Sigmoid colon (tissue), 7 donors: ENCODE data around the gene SLC6A15. TPM values are rescaled to one million over a fixed set of nuclear protein-coding genes. Genes with fewer than 3 reads are reported as not detected.

Experiments used
- DNase-seq: peaks from one replicate; pipeline ENCODE4 v3.0.0-alpha.2; 2019
- H3K27ac ChIP-seq, 4 donors: fragments of 200-600 bp; sonication (generic); one replicate each; pipeline ENCODE4 v1.5.1; 2016 to 2019; ENCODE audit warnings: mild to moderate bottlenecking in 1 of 4
- H3K27me3 ChIP-seq, 3 donors: fragments of 200-600 bp; sonication (generic); one replicate each; pipeline ENCODE4 v1.5.1; 2019; ENCODE audit warnings: mild to moderate bottlenecking in 1 of 3
- H3K36me3 ChIP-seq, 4 donors: fragments of 200-600 bp; sonication (generic); one replicate each; pipeline ENCODE4 v1.5.1; 2016 to 2019
- H3K4me1 ChIP-seq, 4 donors: fragments of 200-600 bp; sonication (generic); one replicate each; pipeline ENCODE4 v1.5.1; 2017 to 2019
- H3K4me3 ChIP-seq, 4 donors: fragments of 200-600 bp; sonication (generic); one replicate each; pipeline ENCODE4 v1.5.1; 2017 to 2019; ENCODE audit warnings: mild to moderate bottlenecking in 2 of 4, moderate library complexity in 1 of 4
- H3K9me3 ChIP-seq, 4 donors: fragments of 200-600 bp in 3 of 4; sonication (generic) in 3 of 4; one replicate each; pipeline versions ENCODE4 v1.5.1 to v1.6.1; 2013 to 2019
- EP300 ChIP-seq, 4 donors: sonication (generic); formaldehyde crosslinking; IDR thresholded peaks; one replicate each; pipeline ENCODE4 v1.6.1; 2017; ENCODE audit warnings: antibody characterized with exemption in 4 of 4
- POLR2A ChIP-seq, 2 donors: fragments of 450-650 bp; IDR thresholded peaks; one replicate each; pipeline ENCODE4 v1.6.1; 2016; ENCODE audit warnings: antibody characterized with exemption in 2 of 2, mild to moderate bottlenecking in 2 of 2, moderate library complexity in 2 of 2
- POLR2AphosphoS5 ChIP-seq, 4 donors: sonication (generic); formaldehyde crosslinking; IDR thresholded peaks; one replicate each; pipeline ENCODE4 v1.6.1; 2017; ENCODE audit warnings: antibody characterized with exemption in 4 of 4
- WGBS, 2 donors: extraction: QIAGEN DNeasy Blood & Tissue Kit; methylation state at CpG; one replicate each; pipeline ENCODE4 v1.1.7; 2013; 5-methylcytosine and 5-hydroxymethylcytosine counted together
- intact Hi-C: fragments of 100-400 bp; cut with DNase I; formaldehyde crosslinking; loops from one replicate; pipeline ENCODE4 v1.15.1; 2023
- polyA plus RNA-seq, 3 donors: library from polyadenylated mRNA; stranded (reverse); fragments of 200-250 nt; gene quantifications; one replicate each; pipeline ENCODE4 v1.2.3, GENCODE V29; 2013
- total RNA-seq, 4 donors: library from RNA; depleted of rRNA; stranded (reverse); fragments of >200 nt; gene quantifications; one replicate each; pipeline ENCODE4 v1.1.0, GENCODE V29; 2016
- TF ChIP-seq, protein P1 (sequence below), 4 experiments: fragments of 450-650 bp in 3 of 4; fragments of 200-600 bp in 1 of 4; IDR thresholded peaks; one replicate each; pipeline ENCODE4 v1.5.1; 2016 to 2019; ENCODE audit warnings: antibody characterized with exemption in 4 of 4, mild to moderate bottlenecking in 3 of 4, moderate library complexity in 2 of 4
- donor health status: healthy with polysubstance abuse.
- donor health status: Bipolar disorder and iron deficiency.
- donor health status: healthy.

SLC6A15 gene
- total RNA-seq (1 to 10 TPM in 3 of 4 donors, under 1 TPM in 1; 0.82 to 2.6 (median 1.4) TPM), polyA plus RNA-seq (under 1 TPM in 2 of 3 donors, not detected in 1; 0.35 to 0.60 TPM)

DNA sequence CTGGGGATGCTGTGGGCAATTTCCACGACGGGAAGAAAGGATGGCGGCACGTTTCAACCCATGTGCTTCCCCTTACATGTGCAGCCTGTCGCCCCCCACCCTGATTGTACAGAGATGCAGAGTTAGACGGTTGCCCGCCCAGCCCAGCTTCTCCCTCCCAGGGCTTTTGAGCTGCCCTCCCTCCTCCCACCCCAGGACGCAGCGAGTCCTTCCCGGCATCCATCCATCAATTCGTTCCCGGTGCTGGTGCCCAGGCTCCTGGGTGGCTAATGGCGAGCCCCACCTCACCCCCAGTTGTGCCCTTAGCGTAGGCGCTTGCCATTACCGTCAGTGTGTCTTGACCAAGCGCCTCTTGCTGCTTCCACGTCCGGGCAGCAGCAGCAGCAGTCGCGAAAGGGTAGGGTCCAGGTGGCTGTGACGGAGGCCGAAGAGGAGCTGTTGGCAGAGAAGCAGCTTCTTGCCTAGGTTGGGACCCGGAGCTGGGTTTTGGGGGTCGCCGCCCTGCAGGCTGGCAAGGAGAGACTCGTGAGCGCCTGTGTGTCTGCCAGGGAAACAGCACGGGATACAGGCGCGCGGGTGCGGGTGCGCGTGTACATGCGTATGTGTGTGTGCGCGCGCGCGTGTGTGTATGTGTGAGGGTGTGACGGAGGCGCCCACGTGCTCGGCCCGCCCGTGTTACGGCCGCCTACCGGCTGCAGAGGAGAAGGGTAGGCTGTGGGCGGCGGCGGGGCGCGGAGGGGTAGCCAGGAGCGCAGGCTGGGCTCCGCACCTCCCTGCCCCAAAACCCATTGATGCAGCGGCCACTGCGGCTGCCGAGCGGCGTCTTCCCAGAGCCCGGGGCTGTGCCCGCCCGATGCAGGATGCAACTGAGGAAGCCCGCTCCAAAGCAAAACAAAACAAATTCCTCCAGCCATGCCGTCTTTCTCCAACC lies at the start of gene SLC6A15:
Gene SLC6A15, minus strand, starts transcription at position 602 of the 931 bp plus-strand sequence. CDS start 20,679 bp downstream, outside the sequence.
- H3K4me1 ChIP-seq: peaks cover 0 to 28% (median 22%) of the 10 kb centered on the region in 4 donors
- TF ChIP-seq POLR2A (IDR thresholded peaks at IDR 0.05) (no peak), POLR2AphosphoS5 (IDR thresholded peaks at IDR 0.05) (no peak), EP300 (IDR thresholded peaks at IDR 0.05) (no peak)
- TF ChIP-seq, protein P1, sequence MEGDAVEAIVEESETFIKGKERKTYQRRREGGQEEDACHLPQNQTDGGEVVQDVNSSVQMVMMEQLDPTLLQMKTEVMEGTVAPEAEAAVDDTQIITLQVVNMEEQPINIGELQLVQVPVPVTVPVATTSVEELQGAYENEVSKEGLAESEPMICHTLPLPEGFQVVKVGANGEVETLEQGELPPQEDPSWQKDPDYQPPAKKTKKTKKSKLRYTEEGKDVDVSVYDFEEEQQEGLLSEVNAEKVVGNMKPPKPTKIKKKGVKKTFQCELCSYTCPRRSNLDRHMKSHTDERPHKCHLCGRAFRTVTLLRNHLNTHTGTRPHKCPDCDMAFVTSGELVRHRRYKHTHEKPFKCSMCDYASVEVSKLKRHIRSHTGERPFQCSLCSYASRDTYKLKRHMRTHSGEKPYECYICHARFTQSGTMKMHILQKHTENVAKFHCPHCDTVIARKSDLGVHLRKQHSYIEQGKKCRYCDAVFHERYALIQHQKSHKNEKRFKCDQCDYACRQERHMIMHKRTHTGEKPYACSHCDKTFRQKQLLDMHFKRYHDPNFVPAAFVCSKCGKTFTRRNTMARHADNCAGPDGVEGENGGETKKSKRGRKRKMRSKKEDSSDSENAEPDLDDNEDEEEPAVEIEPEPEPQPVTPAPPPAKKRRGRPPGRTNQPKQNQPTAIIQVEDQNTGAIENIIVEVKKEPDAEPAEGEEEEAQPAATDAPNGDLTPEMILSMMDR (IDR thresholded peaks at IDR 0.05): no peak
- H3K27ac ChIP-seq: no peak within 1 kb of the TSS
- intact Hi-C loops: no loop called here
- peak; percentile 69 for DNase-seq
- H3K27me3 ChIP-seq: peaks cover 0 to 62% (median 23%) of the 10 kb centered on the region in 3 donors
- H3K36me3 ChIP-seq: no peaks in the 10 kb centered on the region
- peak within 1 kb of the TSS; percentile 10 to 48 (median 42) for H3K4me3 ChIP-seq
- 3% methylated on average over 67 of the region's 67 CpGs for WGBS, 2 donors
- no peaks in the 10 kb centered on the region for H3K9me3 ChIP-seq

DNA sequence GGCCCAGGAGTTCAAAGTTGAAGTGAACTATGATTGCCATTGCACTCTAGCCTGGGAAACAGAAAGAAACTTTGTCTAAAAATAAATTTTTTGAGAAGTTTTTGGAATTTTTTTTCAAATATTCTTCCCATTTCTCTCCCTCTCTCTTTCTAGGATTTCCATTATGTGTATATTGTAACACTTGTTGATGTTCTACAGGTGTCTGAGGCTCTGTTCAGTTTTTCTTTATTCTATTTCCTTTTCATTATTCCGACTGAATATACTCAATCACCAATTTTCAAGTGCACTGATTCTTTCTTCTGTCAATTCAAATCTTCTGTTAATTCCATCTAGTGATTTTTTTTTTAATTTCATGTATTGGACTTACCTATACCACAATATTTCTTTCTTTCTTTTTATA lies 48.3 kb upstream of the SLC6A15 start:
- 91% methylated on average over 1 of the region's 1 CpG for WGBS, 2 donors
- no peak for DNase-seq

GRCh38 chr12:84955298-84955697 lies 42.7 kb upstream of the SLC6A15 start:
- intact Hi-C loops: no loop called here
- Histone ChIP-seq H3K27ac (no peak overlapping the region), H3K36me3 (no peaks in the 10 kb centered on the region), H3K4me3 (no peak overlapping the region), H3K4me1 (no peaks in the 10 kb centered on the region), H3K27me3 (no peaks in the 10 kb centered on the region), H3K9me3 (no peaks in the 10 kb centered on the region)
- WGBS, 2 donors: 70 to 74% methylated on average over 4 of the region's 4 CpGs
- TF ChIP-seq POLR2A (IDR thresholded peaks at IDR 0.05): no peak
- TF ChIP-seq EP300 (IDR thresholded peaks at IDR 0.05): no peak
- TF ChIP-seq, protein P1 (IDR thresholded peaks at IDR 0.05): no peak
- TF ChIP-seq POLR2AphosphoS5 (IDR thresholded peaks at IDR 0.05): no peak
- DNase-seq: no peak

More for the DNA sequence above, 48.3 kb upstream of the SLC6A15 start:
- no peaks in the 10 kb centered on the region for H3K27me3 ChIP-seq
- intact Hi-C loops: no loop called here
- no peaks in the 10 kb centered on the region for H3K9me3 ChIP-seq
- H3K4me3 ChIP-seq: no peak overlapping the region
- no peak for TF ChIP-seq POLR2AphosphoS5 (IDR thresholded peaks at IDR 0.05)
- no peak for TF ChIP-seq EP300 (IDR thresholded peaks at IDR 0.05)
- TF ChIP-seq POLR2A (IDR thresholded peaks at IDR 0.05): no peak
- TF ChIP-seq, protein P1 (IDR thresholded peaks at IDR 0.05): no peak
- H3K4me1 ChIP-seq: no peaks in the 10 kb centered on the region
- H3K27ac ChIP-seq: no peak overlapping the region
- H3K36me3 ChIP-seq: no peaks in the 10 kb centered on the region

GRCh38 chr12:84954415-84954814 lies 41.8 kb upstream of the SLC6A15 start:
- no peak for TF ChIP-seq POLR2A (IDR thresholded peaks at IDR 0.05)
- TF ChIP-seq EP300 (IDR thresholded peaks at IDR 0.05): no peak
- no peak for TF ChIP-seq POLR2AphosphoS5 (IDR thresholded peaks at IDR 0.05)
- TF ChIP-seq, protein P1 (IDR thresholded peaks at IDR 0.05): no peak

More at GRCh38 chr12:84954415-84954814, 41.8 kb upstream of the SLC6A15 start:
- Histone ChIP-seq H3K4me3 (no peak overlapping the region), H3K36me3 (no peaks in the 10 kb centered on the region), H3K27ac (no peak overlapping the region), H3K9me3 (no peaks in the 10 kb centered on the region), H3K27me3 (no peaks in the 10 kb centered on the region), H3K4me1 (no peaks in the 10 kb centered on the region)
- DNase-seq: no peak
- WGBS, 2 donors: 33 to 50% methylated on average over 1 of the region's 1 CpG
- intact Hi-C loops: no loop called here
